MCF 10A (cell line): Measurements from ENCODE around the gene GTPBP3. TPM values are rescaled to one million over a fixed set of nuclear protein-coding genes. Genes with fewer than 3 reads are reported as not detected.

ENCODE experiments used
- BruUV-seq: library from RNA; stranded (reverse); fragments of 400-500 nt; replicated peaks from 2 replicates; lab custom pipeline; 2021; lab: Mats Ljungman, UMichigan
- CTCF ChIA-PET: fragments of 300-600 bp; sonication (Branson Sonifier 250); formaldehyde crosslinking; extraction: SDS; loops from one replicate; lab custom pipeline; 2021; ENCODE audit warnings: antibody characterized with exemption, inconsistent platforms; lab: Yijun Ruan, JAX
- POLR2A ChIA-PET: fragments of 300-600, 350-650 bp; sonication (Branson Sonifier 250); formaldehyde crosslinking; extraction: SDS; loops from one replicate; lab custom pipeline; 2020; ENCODE audit warnings: antibody characterized with exemption, inconsistent platforms; lab: Yijun Ruan, JAX
- DNase-seq: peaks from one replicate; pipeline ENCODE4 v3.0.0-alpha.2; 2018; ENCODE audit not compliant: unreplicated experiment
- H3K27ac Mint-ChIP-seq: one replicate; pipeline ENCODE4 v1.8.0; 2022; ENCODE audit warnings: mild to moderate bottlenecking, low read depth, mixed read lengths; ENCODE audit not compliant: unreplicated experiment
- H3K27me3 Mint-ChIP-seq: one replicate; pipeline ENCODE4 v1.8.0; 2022; ENCODE audit warnings: mixed read lengths; ENCODE audit not compliant: insufficient read depth, unreplicated experiment
- H3K36me3 Mint-ChIP-seq: one replicate; pipeline ENCODE4 v1.8.0; 2022; ENCODE audit warnings: mild to moderate bottlenecking, moderate library complexity, mixed read lengths; ENCODE audit not compliant: insufficient read depth, unreplicated experiment
- H3K4me1 Mint-ChIP-seq: one replicate; pipeline ENCODE4 v1.8.0; 2022; ENCODE audit warnings: mixed read lengths; ENCODE audit not compliant: insufficient read depth, unreplicated experiment
- H3K4me3 Mint-ChIP-seq: one replicate; pipeline ENCODE4 v1.8.0; 2022; ENCODE audit warnings: mild to moderate bottlenecking, moderate library complexity, mixed read lengths; ENCODE audit not compliant: unreplicated experiment
- H3K9me3 Mint-ChIP-seq: one replicate; pipeline ENCODE4 v1.8.0; 2022; ENCODE audit warnings: mixed read lengths; ENCODE audit not compliant: unreplicated experiment
- CTCF ChIP-seq: fragments of 200-600 bp; IDR thresholded peaks from one replicate; pipeline ENCODE4 v1.8.0; 2022; ENCODE audit warnings: antibody characterized with exemption, mild to moderate bottlenecking; ENCODE audit not compliant: unreplicated experiment
- intact Hi-C: fragments of 100-400 bp; cut with micrococcal nuclease; formaldehyde crosslinking; loops from 2 replicates; pipeline ENCODE4 v1.14.1; 2022
- total RNA-seq: library from RNA; stranded (reverse); gene quantifications from 2 replicates; pipeline ENCODE4 v1.2.3, GENCODE V29; 2022

GTPBP3 gene
- total RNA-seq, 1 experiment from 2014 or later, result 27.9 TPM

- Mint-ChIP-seq H3K36me3 (peaks cover 48% of the 10 kb centered on the region), H3K27me3 (no peaks in the 10 kb centered on the region), H3K27ac (no peak overlapping the region), H3K9me3 (no peaks in the 10 kb centered on the region), H3K4me1 (peaks cover 5% of the 10 kb centered on the region), H3K4me3 (no peak overlapping the region)
- DNase-seq, result peak; percentile 80
- ChIA-PET POLR2A (interaction anchor here (0.6 to 2.9 kb wide), 7 partner anchors 8 to 1020 kb away, joined by 3 to 15 read pairs (median 7); partner anchors contain the start of gene DDA1), CTCF (interaction anchor here (0.5 to 1.5 kb wide), 3 partner anchors 8 to 493 kb away, joined by 3 read pairs; no protein-coding TSS in a partner anchor)
- BruUV-seq, result no TSS peak
- intact Hi-C loops, result no loop called here
- no peak for TF ChIP-seq CTCF
These were observed 11.3 kb upstream of the GTPBP3 start for GRCh38 chr19:17325881-17326594.

- no peak overlapping the region for H3K4me3 Mint-ChIP-seq
- POLR2A ChIA-PET, result interaction anchor here (0.6 to 2.2 kb wide), 6 partner anchors 9 to 1020 kb away, joined by 3 to 10 read pairs (median 6); partner anchors contain the start of gene DDA1
These were observed 10.8 kb upstream of the GTPBP3 start for GRCh38 chr19:17326595-17326966.

GRCh38 chr19:17327068-17327653, 10.2 kb upstream of the GTPBP3 start:
- peak overlapping the region; percentile 21 for H3K4me3 Mint-ChIP-seq
- intact Hi-C loops, result no loop called here
- BruUV-seq, result no TSS peak
- H3K27me3 Mint-ChIP-seq, result no peaks in the 10 kb centered on the region
- peaks cover 47% of the 10 kb centered on the region for H3K36me3 Mint-ChIP-seq
- H3K27ac Mint-ChIP-seq, result no peak overlapping the region
- CTCF ChIA-PET, result interaction anchor here (0.6 to 1.5 kb wide), 3 partner anchors 10 to 32 kb away, joined by 3 to 4 read pairs (median 3); no protein-coding TSS in a partner anchor
- POLR2A ChIA-PET, result interaction anchor here (1.0 to 2.2 kb wide), 5 partner anchors 9 to 21 kb away, joined by 3 to 10 read pairs (median 7); partner anchors contain the start of gene DDA1
- H3K4me1 Mint-ChIP-seq, result peaks cover 5% of the 10 kb centered on the region
- no peak for TF ChIP-seq CTCF
- no peak for DNase-seq
- H3K9me3 Mint-ChIP-seq, result no peaks in the 10 kb centered on the region

More at GRCh38 chr19:17326595-17326966, 10.8 kb upstream of the GTPBP3 start:
- H3K27me3 Mint-ChIP-seq, result no peaks in the 10 kb centered on the region
- H3K4me1 Mint-ChIP-seq, result peaks cover 5% of the 10 kb centered on the region
- intact Hi-C loops, result no loop called here
- CTCF ChIA-PET, result interaction anchor here (0.5 to 1.5 kb wide), 2 partner anchors 9 to 493 kb away, joined by 3 read pairs; no protein-coding TSS in a partner anchor
- TF ChIP-seq CTCF, result no peak
- peak; percentile 43 for DNase-seq
- H3K36me3 Mint-ChIP-seq, result peaks cover 48% of the 10 kb centered on the region
- H3K27ac Mint-ChIP-seq, result no peak overlapping the region
- H3K9me3 Mint-ChIP-seq, result no peaks in the 10 kb centered on the region
- BruUV-seq, result no TSS peak
